ENCODE measurements around the gene DNAJC9. TPM values are rescaled to one million over a fixed set of nuclear protein-coding genes. Genes with fewer than 3 reads are reported as not detected.

Gene DNAJC9
- total RNA-seq = 11.7 and 41.6 TPM in 2 replicates

GRCh38 chr10:73246646-73247508 lies at the start of gene DNAJC9:
Gene DNAJC9 (minus strand): TSS chr10:73247255. CDS start chr10:73247189, 66 bp downstream.

GRCh38 chr10:73252445-73253224 lies 5.6 kb upstream of the DNAJC9 start, which contains the start of gene MRPS16:
Gene MRPS16 (minus strand): TSS chr10:73252644. CDS start chr10:73252482, 162 bp downstream.

Other genes with a start within 250 kb of the DNAJC9 start
- 196 and 231 TPM in 2 replicates for gene P4HA1, start 150.4 kb downstream of the DNAJC9 start, total RNA-seq
- gene NUDT13, start 136.8 kb downstream of the DNAJC9 start, total RNA-seq = 1.2 and 2.5 TPM in 2 replicates
- gene ECD, start 79.2 kb downstream of the DNAJC9 start, total RNA-seq = 27.1 and 31.6 TPM in 2 replicates
- gene FAM149B1, start 79.1 kb downstream of the DNAJC9 start, total RNA-seq = 33.5 and 44.3 TPM in 2 replicates
- gene MRPS16, start 5.4 kb upstream of the DNAJC9 start, total RNA-seq = 68.0 and 80.6 TPM in 2 replicates
- gene CFAP70, start 111.6 kb upstream of the DNAJC9 start, total RNA-seq = 0.87 and 1.7 TPM in 2 replicates
- gene ANXA7, start 166.8 kb upstream of the DNAJC9 start, total RNA-seq = 170 and 191 TPM in 2 replicates
- gene MSS51, start 186.3 kb upstream of the DNAJC9 start, total RNA-seq = 1.8 and 2.5 TPM in 2 replicates
- 32.4 and 52.2 TPM in 2 replicates for gene PPP3CB, start 248.8 kb upstream of the DNAJC9 start, total RNA-seq